ENCODE results near the gene NPEPPS.

NPEPPS gene

GRCh38 chr17:47653442-47653841 is 122.5 kb downstream of the NPEPPS start:
- no peak for TF ChIP-seq MAX (IDR thresholded peaks at IDR 0.05; ENCODE audit: low read depth, low read length)
- TF ChIP-seq MYC (IDR thresholded peaks at IDR 0.05; ENCODE audit: low read depth, low read length) = no peak
- TF ChIP-seq POLR2A (IDR thresholded peaks at IDR 0.05; ENCODE audit: extremely low read depth, insufficient read length) = no peak
- no peak for TF ChIP-seq CTCF (IDR thresholded peaks at IDR 0.05; ENCODE audit: low read depth, low read length)
- no peak for DNase-seq (ENCODE audit: low read depth)
- peak overlapping the region; percentile 27 for H3K4me3 ChIP-seq (ENCODE audit: low read depth, low read length)

- no peak for DNase-seq (ENCODE audit: low read depth)
- H3K4me3 ChIP-seq (ENCODE audit: low read depth, low read length) = no peak overlapping the region
These were observed 124.1 kb downstream of the NPEPPS start for GRCh38 chr17:47654991-47655390.

GRCh38 chr17:47660064-47660492 is 129.2 kb downstream of the NPEPPS start:
- peak; percentile 42 for DNase-seq (ENCODE audit: low read depth)
- H3K4me3 ChIP-seq (ENCODE audit: low read depth, low read length) = no peak overlapping the region
- TF ChIP-seq MAX (IDR thresholded peaks at IDR 0.05; ENCODE audit: low read depth, low read length) = no peak
- no peak for TF ChIP-seq POLR2A (IDR thresholded peaks at IDR 0.05; ENCODE audit: extremely low read depth, insufficient read length)
- no peak for TF ChIP-seq MYC (IDR thresholded peaks at IDR 0.05; ENCODE audit: low read depth, low read length)
- no peak for TF ChIP-seq CTCF (IDR thresholded peaks at IDR 0.05; ENCODE audit: low read depth, low read length)

More at GRCh38 chr17:47654991-47655390, 124.1 kb downstream of the NPEPPS start:
- TF ChIP-seq MAX (IDR thresholded peaks at IDR 0.05; ENCODE audit: low read depth, low read length) (no peak), MYC (IDR thresholded peaks at IDR 0.05; ENCODE audit: low read depth, low read length) (no peak), CTCF (IDR thresholded peaks at IDR 0.05; ENCODE audit: low read depth, low read length) (no peak), POLR2A (IDR thresholded peaks at IDR 0.05; ENCODE audit: extremely low read depth, insufficient read length) (no peak)

- H3K4me3 ChIP-seq (ENCODE audit: low read depth, low read length) = no peak overlapping the region
- TF ChIP-seq POLR2A (IDR thresholded peaks at IDR 0.05; ENCODE audit: extremely low read depth, insufficient read length) (no peak), MYC (IDR thresholded peaks at IDR 0.05; ENCODE audit: low read depth, low read length) (no peak), MAX (IDR thresholded peaks at IDR 0.05; ENCODE audit: low read depth, low read length) (no peak), CTCF (IDR thresholded peaks at IDR 0.05; ENCODE audit: low read depth, low read length) (peak; percentile 55)
- DNase-seq (ENCODE audit: low read depth) = peak; percentile 77
These were observed 133.2 kb downstream of the NPEPPS start for GRCh38 chr17:47663912-47664623.

GRCh38 chr17:47664624-47664941 is 133.7 kb downstream of the NPEPPS start:
- no peak for TF ChIP-seq POLR2A (IDR thresholded peaks at IDR 0.05; ENCODE audit: extremely low read depth, insufficient read length)
- no peak for TF ChIP-seq MAX (IDR thresholded peaks at IDR 0.05; ENCODE audit: low read depth, low read length)
- TF ChIP-seq MYC (IDR thresholded peaks at IDR 0.05; ENCODE audit: low read depth, low read length) = no peak
- TF ChIP-seq CTCF (IDR thresholded peaks at IDR 0.05; ENCODE audit: low read depth, low read length) = no peak
- no peak for DNase-seq (ENCODE audit: low read depth)
- H3K4me3 ChIP-seq (ENCODE audit: low read depth, low read length) = no peak overlapping the region
